Measurements from ENCODE around the gene CFAP251.

- TF ChIP-seq POLR2A (IDR thresholded peaks at IDR 0.05): no peak
- no peak for TF ChIP-seq POLR2AphosphoS5 (IDR thresholded peaks at IDR 0.05)
Measured at GRCh38 chr12:121947981-121948380, 29.6 kb downstream of the CFAP251 start.

Measured in suprapubic skin (tissue), 4 donors.